GM23338 (cell line): ENCODE results near the gene C10orf90. TPM values are rescaled to one million over a fixed set of nuclear protein-coding genes. Genes with fewer than 3 reads are reported as not detected.

Experiments
- ATAC-seq: fragments of 200-7000 bp; cut with Tn5 transposase; 3 replicates; pipeline ENCODE4 v1.9.1; 2020
- DNase-seq: peaks from one replicate; pipeline ENCODE4 v3.0.0-alpha.2; 2015; ENCODE audit warnings: low spot score
- H2AFZ ChIP-seq: fragments of 200-600 bp; sonication (generic); 2 replicates; pipeline ENCODE4 v1.8.0; 2016; ENCODE audit warnings: antibody characterized with exemption, mild to moderate bottlenecking, moderate library complexity
- H3F3A ChIP-seq: fragments of 200-600 bp; sonication (generic); replicated peaks from 2 replicates; pipeline ENCODE4 v1.8.0; 2017; ENCODE audit warnings: antibody characterized with exemption, mixed run types, low read depth
- H3K27ac ChIP-seq: fragments of 200-600 bp; sonication (generic); 2 replicates; pipeline ENCODE4 v1.6.1; 2016; ENCODE audit warnings: low read depth
- H3K27me3 ChIP-seq: fragments of 200-600 bp; sonication (generic); 2 replicates; pipeline ENCODE4 v1.8.0; 2016; ENCODE audit warnings: mild to moderate bottlenecking, mixed run types, moderate library complexity; ENCODE audit not compliant: insufficient read depth
- H3K36me3 ChIP-seq: fragments of 200-600 bp; sonication (generic); 2 replicates; pipeline ENCODE4 v1.8.0; 2016; ENCODE audit warnings: mild to moderate bottlenecking; ENCODE audit not compliant: insufficient read depth
- H3K4me1 ChIP-seq: fragments of 200-600 bp; sonication (generic); 2 replicates; pipeline ENCODE4 v1.8.0; 2016; ENCODE audit warnings: mild to moderate bottlenecking, moderate library complexity; ENCODE audit not compliant: insufficient read depth
- H3K4me2 ChIP-seq: fragments of 200-600 bp; sonication (generic); 2 replicates; pipeline ENCODE4 v1.7.1; 2017; ENCODE audit warnings: mixed run types
- H3K4me3 ChIP-seq: fragments of 200-600 bp; sonication (generic); 2 replicates; pipeline ENCODE4 v1.6.1; 2016; ENCODE audit warnings: mixed run types
- H3K79me2 ChIP-seq: fragments of 200-600 bp; sonication (generic); replicated peaks from 2 replicates; pipeline ENCODE4 v1.8.0; 2017; ENCODE audit warnings: mild to moderate bottlenecking; ENCODE audit not compliant: insufficient read depth
- H3K9me2 ChIP-seq: fragments of 200-600 bp; sonication (generic); 2 replicates; pipeline ENCODE4 v1.8.0; 2017; ENCODE audit not compliant: insufficient read depth
- H4K20me1 ChIP-seq: fragments of 200-600 bp; sonication (generic); replicated peaks from 2 replicates; pipeline ENCODE4 v1.8.0; 2017; ENCODE audit warnings: mild to moderate bottlenecking; ENCODE audit not compliant: insufficient read depth
- H3K27ac Mint-ChIP-seq: 2 replicates; pipeline ENCODE4 v1.8.0; 2020; ENCODE audit warnings: inconsistent platforms, mild to moderate bottlenecking, moderate library complexity, mixed read lengths
- H3K27me3 Mint-ChIP-seq: 3 replicates; pipeline ENCODE4 v1.8.0; 2022; ENCODE audit warnings: low read depth, mild to moderate bottlenecking, moderate library complexity, mixed read lengths, inconsistent platforms; ENCODE audit not compliant: insufficient read depth, poor library complexity
- H3K36me3 Mint-ChIP-seq: 3 replicates; pipeline ENCODE4 v1.8.0; 2021; ENCODE audit warnings: low read depth, mild to moderate bottlenecking, inconsistent platforms, moderate library complexity, mixed read lengths
- H3K4me1 Mint-ChIP-seq: 3 replicates; pipeline ENCODE4 v1.8.0; 2020; ENCODE audit warnings: mild to moderate bottlenecking, inconsistent platforms, mixed read lengths
- H3K4me3 Mint-ChIP-seq: 3 replicates; pipeline ENCODE4 v1.8.0; 2021; ENCODE audit warnings: moderate library complexity, mild to moderate bottlenecking, inconsistent platforms, mixed read lengths
- H3K9me3 Mint-ChIP-seq: 3 replicates; pipeline ENCODE4 v1.8.0; 2020; ENCODE audit warnings: moderate library complexity, mild to moderate bottlenecking, inconsistent platforms, mixed read lengths
- CREB1 ChIP-seq: fragments of 250-450 bp; sonication (Bioruptor Pico); IDR thresholded peaks from 2 replicates; pipeline ENCODE4 v1.5.0; 2020; ENCODE audit warnings: low read depth, mild to moderate bottlenecking, moderate library complexity
- ZNF331 ChIP-seq: fragments of 250-450 bp; sonication (Bioruptor Pico); IDR thresholded peaks from 2 replicates; pipeline ENCODE4 v1.5.0; 2020; ENCODE audit warnings: low read depth, mild to moderate bottlenecking, moderate library complexity
- polyA plus RNA-seq: library from polyadenylated mRNA; unstranded; fragments of >200 nt; fragmentation: Nextera tagmentation; extraction: Ambion mirVana; gene quantifications from 2 replicates; pipeline ENCODE4 v1.2.1, GENCODE V29; 2016
- total RNA-seq: library from RNA; depleted of rRNA; stranded (reverse); fragments of >200 nt; shearing (Covaris generic); gene quantifications from 2 replicates; pipeline ENCODE4 v1.2.3, GENCODE V29; 2014
- TF ChIP-seq, protein P1 (sequence below): fragments of 250-450 bp; sonication (Bioruptor Pico); IDR thresholded peaks from 2 replicates; pipeline ENCODE4 v1.5.0; 2020; ENCODE audit warnings: mild to moderate bottlenecking, moderate library complexity
- TF ChIP-seq, protein P2 (sequence below), 2 experiments: fragments of 200-600 bp in 1 of 2; sonication (generic) in 1 of 2; conservative IDR thresholded peaks; 2 replicates each; pipeline versions ENCODE4 v1.5.1 to v1.6.1; 2016 to 2017; ENCODE audit warnings: antibody characterized with exemption in 2 of 2, low read depth in 2 of 2, mild to moderate bottlenecking in 2 of 2, moderate library complexity in 1 of 2

Gene C10orf90
- total and polyA plus RNA-seq, 2 experiments from 2014 or later: 0.76 to 0.97 TPM

DNA sequence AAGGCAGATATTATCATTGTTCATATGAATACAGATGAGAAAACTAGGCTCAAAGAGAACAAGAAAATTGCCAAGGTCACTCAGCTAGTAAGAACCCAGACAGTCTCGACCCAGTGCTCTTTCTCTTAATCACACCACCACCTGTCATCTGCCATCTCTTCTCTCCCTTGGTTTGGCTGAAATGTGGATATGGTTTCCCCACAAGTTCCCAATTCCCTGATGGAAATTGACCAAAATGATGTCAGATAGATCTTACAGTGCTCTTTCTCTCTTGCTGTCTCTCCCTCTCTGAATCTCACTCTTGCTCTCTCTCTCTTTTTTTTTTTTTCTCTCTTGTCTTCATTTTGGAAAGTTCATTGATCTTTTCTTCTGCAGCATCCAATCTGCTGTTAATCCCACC, 9.1 kb downstream of the C10orf90 start:
- DNase-seq (no peak), ATAC-seq (no peak)
- H3K27ac Mint-ChIP-seq: no peak overlapping the region
- Histone ChIP-seq H3K4me1 (no peaks in the 10 kb centered on the region), H2AFZ (no peak overlapping the region), H3K4me3 (no peak overlapping the region), H3F3A (no peaks in the 10 kb centered on the region), H3K9me2 (peaks cover 2% of the 10 kb centered on the region; the same call in 1 of the 2 replicates), H3K27me3 (no peaks in the 10 kb centered on the region), H3K4me2 (no peak overlapping the region), H3K36me3 (no peaks in the 10 kb centered on the region), H3K79me2 (no peaks in the 10 kb centered on the region), H4K20me1 (no peaks in the 10 kb centered on the region), H3K27ac (no peak overlapping the region)
- no peaks in the 10 kb centered on the region for H3K36me3 Mint-ChIP-seq
- peaks cover 6% of the 10 kb centered on the region for H3K27me3 Mint-ChIP-seq
- no peaks in the 10 kb centered on the region; the same call in 2 of the 3 replicates for H3K4me1 Mint-ChIP-seq
- TF ChIP-seq, protein P1, sequence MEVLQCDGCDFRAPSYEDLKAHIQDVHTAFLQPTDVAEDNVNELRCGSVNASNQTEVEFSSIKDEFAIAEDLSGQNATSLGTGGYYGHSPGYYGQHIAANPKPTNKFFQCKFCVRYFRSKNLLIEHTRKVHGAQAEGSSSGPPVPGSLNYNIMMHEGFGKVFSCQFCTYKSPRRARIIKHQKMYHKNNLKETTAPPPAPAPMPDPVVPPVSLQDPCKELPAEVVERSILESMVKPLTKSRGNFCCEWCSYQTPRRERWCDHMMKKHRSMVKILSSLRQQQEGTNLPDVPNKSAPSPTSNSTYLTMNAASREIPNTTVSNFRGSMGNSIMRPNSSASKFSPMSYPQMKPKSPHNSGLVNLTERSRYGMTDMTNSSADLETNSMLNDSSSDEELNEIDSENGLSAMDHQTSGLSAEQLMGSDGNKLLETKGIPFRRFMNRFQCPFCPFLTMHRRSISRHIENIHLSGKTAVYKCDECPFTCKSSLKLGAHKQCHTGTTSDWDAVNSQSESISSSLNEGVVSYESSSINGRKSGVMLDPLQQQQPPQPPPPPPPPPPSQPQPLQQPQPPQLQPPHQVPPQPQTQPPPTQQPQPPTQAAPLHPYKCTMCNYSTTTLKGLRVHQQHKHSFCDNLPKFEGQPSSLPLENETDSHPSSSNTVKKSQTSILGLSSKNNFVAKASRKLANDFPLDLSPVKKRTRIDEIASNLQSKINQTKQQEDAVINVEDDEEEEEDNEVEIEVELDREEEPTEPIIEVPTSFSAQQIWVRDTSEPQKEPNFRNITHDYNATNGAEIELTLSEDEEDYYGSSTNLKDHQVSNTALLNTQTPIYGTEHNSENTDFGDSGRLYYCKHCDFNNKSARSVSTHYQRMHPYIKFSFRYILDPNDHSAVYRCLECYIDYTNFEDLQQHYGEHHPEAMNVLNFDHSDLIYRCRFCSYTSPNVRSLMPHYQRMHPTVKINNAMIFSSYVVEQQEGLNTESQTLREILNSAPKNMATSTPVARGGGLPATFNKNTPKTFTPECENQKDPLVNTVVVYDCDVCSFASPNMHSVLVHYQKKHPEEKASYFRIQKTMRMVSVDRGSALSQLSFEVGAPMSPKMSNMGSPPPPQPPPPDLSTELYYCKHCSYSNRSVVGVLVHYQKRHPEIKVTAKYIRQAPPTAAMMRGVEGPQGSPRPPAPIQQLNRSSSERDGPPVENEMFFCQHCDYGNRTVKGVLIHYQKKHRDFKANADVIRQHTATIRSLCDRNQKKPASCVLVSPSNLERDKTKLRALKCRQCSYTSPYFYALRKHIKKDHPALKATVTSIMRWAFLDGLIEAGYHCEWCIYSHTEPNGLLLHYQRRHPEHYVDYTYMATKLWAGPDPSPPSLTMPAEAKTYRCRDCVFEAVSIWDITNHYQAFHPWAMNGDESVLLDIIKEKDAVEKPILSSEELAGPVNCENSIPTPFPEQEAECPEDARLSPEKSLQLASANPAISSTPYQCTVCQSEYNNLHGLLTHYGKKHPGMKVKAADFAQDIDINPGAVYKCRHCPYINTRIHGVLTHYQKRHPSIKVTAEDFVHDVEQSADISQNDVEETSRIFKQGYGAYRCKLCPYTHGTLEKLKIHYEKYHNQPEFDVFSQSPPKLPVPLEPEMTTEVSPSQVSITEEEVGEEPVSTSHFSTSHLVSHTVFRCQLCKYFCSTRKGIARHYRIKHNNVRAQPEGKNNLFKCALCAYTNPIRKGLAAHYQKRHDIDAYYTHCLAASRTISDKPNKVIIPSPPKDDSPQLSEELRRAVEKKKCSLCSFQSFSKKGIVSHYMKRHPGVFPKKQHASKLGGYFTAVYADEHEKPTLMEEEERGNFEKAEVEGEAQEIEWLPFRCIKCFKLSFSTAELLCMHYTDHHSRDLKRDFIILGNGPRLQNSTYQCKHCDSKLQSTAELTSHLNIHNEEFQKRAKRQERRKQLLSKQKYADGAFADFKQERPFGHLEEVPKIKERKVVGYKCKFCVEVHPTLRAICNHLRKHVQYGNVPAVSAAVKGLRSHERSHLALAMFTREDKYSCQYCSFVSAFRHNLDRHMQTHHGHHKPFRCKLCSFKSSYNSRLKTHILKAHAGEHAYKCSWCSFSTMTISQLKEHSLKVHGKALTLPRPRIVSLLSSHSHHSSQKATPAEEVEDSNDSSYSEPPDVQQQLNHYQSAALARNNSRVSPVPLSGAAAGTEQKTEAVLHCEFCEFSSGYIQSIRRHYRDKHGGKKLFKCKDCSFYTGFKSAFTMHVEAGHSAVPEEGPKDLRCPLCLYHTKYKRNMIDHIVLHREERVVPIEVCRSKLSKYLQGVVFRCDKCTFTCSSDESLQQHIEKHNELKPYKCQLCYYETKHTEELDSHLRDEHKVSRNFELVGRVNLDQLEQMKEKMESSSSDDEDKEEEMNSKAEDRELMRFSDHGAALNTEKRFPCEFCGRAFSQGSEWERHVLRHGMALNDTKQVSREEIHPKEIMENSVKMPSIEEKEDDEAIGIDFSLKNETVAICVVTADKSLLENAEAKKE: no peak
- no peak for TF ChIP-seq ZNF331 (CRISPR knock-in tag)
- H3K9me3 Mint-ChIP-seq: no peaks in the 10 kb centered on the region
- H3K4me3 Mint-ChIP-seq: no peak overlapping the region

DNA sequence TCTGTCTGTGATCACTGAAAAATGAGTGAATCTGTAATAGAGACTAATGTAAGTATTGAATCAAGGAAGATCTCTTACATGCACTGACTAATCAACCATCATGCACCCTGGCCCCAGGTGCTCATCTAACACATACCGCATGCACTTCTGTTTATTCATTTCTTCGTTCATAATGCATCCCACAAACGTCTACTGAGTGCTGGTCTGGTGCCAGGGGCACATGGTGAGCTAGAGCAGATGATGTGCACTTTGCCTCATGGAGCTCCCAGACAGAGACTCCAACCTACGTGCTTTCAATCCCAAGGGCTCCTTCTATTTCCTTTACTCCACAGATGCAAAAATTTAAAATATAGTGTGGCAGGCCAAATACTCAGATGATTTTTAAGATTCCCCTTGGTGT, 10.7 kb downstream of the C10orf90 start:
- Histone ChIP-seq H3K4me2 (no peak overlapping the region), H3K4me1 (no peaks in the 10 kb centered on the region), H3F3A (no peaks in the 10 kb centered on the region), H3K4me3 (no peak overlapping the region), H3K9me2 (no peaks in the 10 kb centered on the region), H2AFZ (no peak overlapping the region), H3K36me3 (no peaks in the 10 kb centered on the region), H3K27ac (no peak overlapping the region), H3K27me3 (no peaks in the 10 kb centered on the region), H3K79me2 (no peaks in the 10 kb centered on the region), H4K20me1 (no peaks in the 10 kb centered on the region)
- Mint-ChIP-seq H3K36me3 (no peaks in the 10 kb centered on the region), H3K4me1 (no peaks in the 10 kb centered on the region; the same call in 2 of the 3 replicates), H3K27ac (no peak overlapping the region), H3K9me3 (no peaks in the 10 kb centered on the region), H3K4me3 (no peak overlapping the region), H3K27me3 (peaks cover 2% of the 10 kb centered on the region)
- DNase-seq (no peak), ATAC-seq (no peak)
- TF ChIP-seq, protein P2, sequence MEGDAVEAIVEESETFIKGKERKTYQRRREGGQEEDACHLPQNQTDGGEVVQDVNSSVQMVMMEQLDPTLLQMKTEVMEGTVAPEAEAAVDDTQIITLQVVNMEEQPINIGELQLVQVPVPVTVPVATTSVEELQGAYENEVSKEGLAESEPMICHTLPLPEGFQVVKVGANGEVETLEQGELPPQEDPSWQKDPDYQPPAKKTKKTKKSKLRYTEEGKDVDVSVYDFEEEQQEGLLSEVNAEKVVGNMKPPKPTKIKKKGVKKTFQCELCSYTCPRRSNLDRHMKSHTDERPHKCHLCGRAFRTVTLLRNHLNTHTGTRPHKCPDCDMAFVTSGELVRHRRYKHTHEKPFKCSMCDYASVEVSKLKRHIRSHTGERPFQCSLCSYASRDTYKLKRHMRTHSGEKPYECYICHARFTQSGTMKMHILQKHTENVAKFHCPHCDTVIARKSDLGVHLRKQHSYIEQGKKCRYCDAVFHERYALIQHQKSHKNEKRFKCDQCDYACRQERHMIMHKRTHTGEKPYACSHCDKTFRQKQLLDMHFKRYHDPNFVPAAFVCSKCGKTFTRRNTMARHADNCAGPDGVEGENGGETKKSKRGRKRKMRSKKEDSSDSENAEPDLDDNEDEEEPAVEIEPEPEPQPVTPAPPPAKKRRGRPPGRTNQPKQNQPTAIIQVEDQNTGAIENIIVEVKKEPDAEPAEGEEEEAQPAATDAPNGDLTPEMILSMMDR (conservative IDR thresholded peaks at IDR 0.05; ENCODE audit: low read depth in 2 of 2): no peak
- TF ChIP-seq, protein P1: no peak
- no peak for TF ChIP-seq CREB1 (CRISPR knock-in tag)
